ENCODE results near the gene SBDS. TPM values are rescaled to one million over a fixed set of nuclear protein-coding genes. Genes with fewer than 3 reads are reported as not detected.

SBDS gene
- total and polyA plus RNA-seq, 2 of the 4 experiments (the other 2 are of a cell fraction) = 43.0 to 65.7 TPM

DNA sequence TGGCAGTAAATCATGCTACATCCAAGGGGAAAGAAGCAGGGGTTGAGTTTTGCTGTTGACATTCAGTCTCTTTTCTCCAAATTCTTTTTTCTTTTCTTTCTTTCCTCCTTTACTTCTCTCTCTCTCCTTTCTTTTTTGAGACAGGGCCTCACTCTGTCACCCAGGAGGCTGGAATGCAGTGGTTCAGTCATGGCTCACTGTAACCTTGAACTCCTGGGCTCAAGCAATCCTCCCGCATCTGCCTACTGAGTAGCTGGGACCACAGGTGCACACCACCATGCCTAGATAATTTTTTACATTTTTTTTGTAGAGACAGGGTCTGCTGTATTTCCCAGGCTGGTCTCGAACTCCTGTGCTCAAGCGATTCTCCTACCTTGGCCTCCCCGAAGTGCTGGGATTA is 35.2 kb downstream of the SBDS start:
- ATAC-seq (ENCODE audit: low read depth) (no peak), DNase-seq (no peak)
- Histone ChIP-seq H3K9me1 (ENCODE audit: insufficient read depth, low read length) (peaks cover 3% of the 10 kb centered on the region; the same call in 1 of the 2 replicates), H2BK15ac (ENCODE audit: low read depth, low read length) (no peak overlapping the region), H3K4me3 (ENCODE audit: insufficient read depth, low read depth, low read length) (no peak overlapping the region), H4K91ac (ENCODE audit: insufficient read depth, low read depth, low read length) (no peak overlapping the region), H3K14ac (replicated peaks; ENCODE audit: low read depth, low read length) (no peak overlapping the region), H3K4me1 (ENCODE audit: control insufficient read depth, insufficient read depth, low read length) (no peaks in the 10 kb centered on the region), H3K56ac (ENCODE audit: extremely low read depth, insufficient read depth, low read length) (no peak overlapping the region), H2BK20ac (ENCODE audit: low read depth, low read length) (no peak overlapping the region), H3K9ac (ENCODE audit: low read depth, low read length) (no peak overlapping the region), H2AK5ac (ENCODE audit: low read depth, low read length) (no peak overlapping the region), H3K36me3 (ENCODE audit: control insufficient read depth, insufficient read depth, low read length) (peaks cover 36% of the 10 kb centered on the region), H2AK9ac (replicated peaks; ENCODE audit: low read depth, low read length, poor library complexity) (no peak overlapping the region), H4K8ac (ENCODE audit: low read depth in 2 of 2, low read length in 2 of 2) (no peak overlapping the region), H4K20me1 (ENCODE audit: insufficient read depth, low read length) (no peaks in the 10 kb centered on the region), H3K9me3 (ENCODE audit: control insufficient read depth, insufficient read depth, low read length) (no peaks in the 10 kb centered on the region), H3K27me3 (ENCODE audit: control insufficient read depth, insufficient read depth, low read length) (no peaks in the 10 kb centered on the region), H3K4me2 (ENCODE audit: low read depth, low read length) (no peak overlapping the region), H3K23ac (ENCODE audit: low read depth, low read length) (no peak overlapping the region), H4K5ac (ENCODE audit: low read depth, low read length) (no peak overlapping the region), H3K79me1 (ENCODE audit: low read depth in 1 of 2, low read length in 2 of 2) (peaks cover 0 to 19% of the 10 kb centered on the region in 2 experiments; a peak in 3 of 4 replicates), H2AFZ (replicated peaks; ENCODE audit: low read length, poor library complexity) (no peak overlapping the region), H2BK120ac (ENCODE audit: low read depth, low read length) (no peak overlapping the region), H3K18ac (ENCODE audit: low read depth, low read length) (no peak overlapping the region), H3K27ac (ENCODE audit: insufficient read depth, low read length) (no peak overlapping the region), H2BK5ac (ENCODE audit: low read depth, low read length, poor library complexity, severe bottlenecking) (no peak overlapping the region), H3K4ac (ENCODE audit: low read depth, low read length) (no peak overlapping the region)
- in situ Hi-C loops (cut with MboI; ENCODE audit: low sequenced_read_pairs) (no loop called here), dilution Hi-C loops (cut with HindIII; ENCODE audit: low sequenced_read_pairs, unreplicated experiment) (no loop called here), intact Hi-C loops (cut with micrococcal nuclease) (no loop called here)
- WGBS, 2 experiments (ENCODE audit: extremely low coverage in 2 of 2, insufficient read length in 1 of 2) = 90% methylated on average over 2 of the region's 4 CpGs; no CpG with 5 or more reads in 1 of the 2 experiments
- ChIA-PET POLR2A (ENCODE audit: unreplicated experiment) (no interaction called here), CTCF (no interaction called here)
- TF ChIP-seq RFX5 (IDR thresholded peaks at IDR 0.05; ENCODE audit: low read depth, low read length) = no peak
- no peak for TF ChIP-seq CEBPB (IDR thresholded peaks at IDR 0.05; ENCODE audit: low read depth, low read length)
- no peak for TF ChIP-seq MAFK (IDR thresholded peaks at IDR 0.05; ENCODE audit: low read depth, low read length)
- no peak for TF ChIP-seq BHLHE40 (IDR thresholded peaks at IDR 0.05; ENCODE audit: low read depth, low read length)
- no peak for TF ChIP-seq POLR2A (IDR thresholded peaks at IDR 0.05; ENCODE audit: low read depth, low read length)
- TF ChIP-seq, protein P1, sequence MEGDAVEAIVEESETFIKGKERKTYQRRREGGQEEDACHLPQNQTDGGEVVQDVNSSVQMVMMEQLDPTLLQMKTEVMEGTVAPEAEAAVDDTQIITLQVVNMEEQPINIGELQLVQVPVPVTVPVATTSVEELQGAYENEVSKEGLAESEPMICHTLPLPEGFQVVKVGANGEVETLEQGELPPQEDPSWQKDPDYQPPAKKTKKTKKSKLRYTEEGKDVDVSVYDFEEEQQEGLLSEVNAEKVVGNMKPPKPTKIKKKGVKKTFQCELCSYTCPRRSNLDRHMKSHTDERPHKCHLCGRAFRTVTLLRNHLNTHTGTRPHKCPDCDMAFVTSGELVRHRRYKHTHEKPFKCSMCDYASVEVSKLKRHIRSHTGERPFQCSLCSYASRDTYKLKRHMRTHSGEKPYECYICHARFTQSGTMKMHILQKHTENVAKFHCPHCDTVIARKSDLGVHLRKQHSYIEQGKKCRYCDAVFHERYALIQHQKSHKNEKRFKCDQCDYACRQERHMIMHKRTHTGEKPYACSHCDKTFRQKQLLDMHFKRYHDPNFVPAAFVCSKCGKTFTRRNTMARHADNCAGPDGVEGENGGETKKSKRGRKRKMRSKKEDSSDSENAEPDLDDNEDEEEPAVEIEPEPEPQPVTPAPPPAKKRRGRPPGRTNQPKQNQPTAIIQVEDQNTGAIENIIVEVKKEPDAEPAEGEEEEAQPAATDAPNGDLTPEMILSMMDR (conservative IDR thresholded peaks at IDR 0.05; ENCODE audit: low read depth, low read length) = no peak
- TF ChIP-seq ELK1 (IDR thresholded peaks at IDR 0.05; ENCODE audit: borderline replicate concordance, low read depth, low read length) = no peak
- no peak for TF ChIP-seq RAD21 (IDR thresholded peaks at IDR 0.05; ENCODE audit: low read length)
- TF ChIP-seq FOS (IDR thresholded peaks at IDR 0.05; ENCODE audit: low read depth, low read length) = no peak
- no peak for TF ChIP-seq NFE2L2 (IDR thresholded peaks at IDR 0.05; ENCODE audit: low read depth, low read length)
- no peak for TF ChIP-seq MXI1 (IDR thresholded peaks at IDR 0.05; ENCODE audit: borderline replicate concordance, low read depth, low read length)
- TF ChIP-seq RCOR1 (IDR thresholded peaks at IDR 0.05; ENCODE audit: insufficient replicate concordance, low read length) = no peak
- BruUV-seq (replicated peaks) = no TSS peak

Data from IMR-90 (cell line).